K562 (cell line): ENCODE data around the gene PIGH. TPM values are rescaled to one million over a fixed set of nuclear protein-coding genes. Genes with fewer than 3 reads are reported as not detected.

ENCODE experiments used
- AFF4 ChIP-seq: sonication (generic); formaldehyde crosslinking; IDR thresholded peaks from 2 replicates; pipeline ENCODE4 v1.8.0; 2023; ENCODE audit warnings: mild to moderate bottlenecking, missing genetic modification reagents
- CBFB ChIP-seq: sonication (generic); formaldehyde crosslinking; IDR thresholded peaks from 2 replicates; pipeline ENCODE4 v1.4.0; 2020; ENCODE audit warnings: mild to moderate bottlenecking, missing genetic modification reagents
- ELF2 ChIP-seq: fragments of 250-450 bp; sonication (Bioruptor Pico); IDR thresholded peaks from 2 replicates; pipeline ENCODE4 v1.5.0; 2021; ENCODE audit warnings: mild to moderate bottlenecking
- FOXA3 ChIP-seq, 2 experiments: fragments of 450-650 bp in 1 of 2; sonication (generic) in 1 of 2; formaldehyde crosslinking; IDR thresholded peaks in 1 of 2; conservative IDR thresholded peaks in 1 of 2; 2 replicates each; pipeline versions ENCODE4 v1.4.0 to v1.8.0; 2020 to 2022; ENCODE audit warnings: mild to moderate bottlenecking in 2 of 2, missing genetic modification reagents in 1 of 2
- GABPB2 ChIP-seq: fragments of 250-450 bp; sonication (Bioruptor Pico); conservative IDR thresholded peaks from 2 replicates; pipeline ENCODE4 v1.5.1; 2021; ENCODE audit warnings: mild to moderate bottlenecking
- GTF2F1 ChIP-seq: IDR thresholded peaks from 2 replicates; pipeline ENCODE4 v1.6.1; 2011; ENCODE audit warnings: low read depth, low read length, improper control_type of control experiment
- HCFC1 ChIP-seq: IDR thresholded peaks from 2 replicates; pipeline ENCODE4 v1.6.1; 2012; ENCODE audit warnings: low read depth, low read length, improper control_type of control experiment
- HLTF ChIP-seq: fragments of 450-650 bp; IDR thresholded peaks from 2 replicates; pipeline ENCODE4 v1.6.1; 2016
- JUN ChIP-seq, 2 experiments: sonication (generic) in 1 of 2; formaldehyde crosslinking in 1 of 2; IDR thresholded peaks; 2 replicates each; pipeline versions ENCODE4 v1.6.1 to v1.8.0; 2012 to 2022; ENCODE audit warnings: borderline replicate concordance in 2 of 2, mild to moderate bottlenecking in 2 of 2, improper control_type of control experiment in 1 of 2, low read depth in 1 of 2, low read length in 1 of 2, missing genetic modification reagents in 1 of 2
- POU5F1 ChIP-seq: fragments of 150-350 bp; IDR thresholded peaks from 2 replicates; pipeline ENCODE4 v1.6.1; 2014; ENCODE audit warnings: borderline replicate concordance, low read length, low read depth, mild to moderate bottlenecking; ENCODE audit not compliant: partially characterized antibody
- RFX7 ChIP-seq: fragments of 250-450 bp; sonication (Bioruptor Pico); IDR thresholded peaks from 2 replicates; pipeline ENCODE4 v1.5.1; 2021; ENCODE audit warnings: mild to moderate bottlenecking
- SOX6 ChIP-seq: fragments of 450-650 bp; IDR thresholded peaks from 2 replicates; pipeline ENCODE4 v1.6.1; 2014; ENCODE audit warnings: mild to moderate bottlenecking
- SRSF9 ChIP-seq: fragments of 200-400 bp; formaldehyde crosslinking; IDR thresholded peaks from 2 replicates; pipeline ENCODE4 v1.6.1; 2017; ENCODE audit warnings: low read depth, low read length, borderline replicate concordance
- TCF7 ChIP-seq: sonication (generic); IDR thresholded peaks from 2 replicates; pipeline ENCODE4 v1.6.1; 2016; ENCODE audit warnings: antibody characterized with exemption, borderline replicate concordance
- ZC3H4 ChIP-seq: sonication (generic); formaldehyde crosslinking; IDR thresholded peaks from 2 replicates; pipeline ENCODE4 v1.9.0; 2021; ENCODE audit warnings: missing genetic modification reagents, borderline replicate concordance
- ZNF212 ChIP-seq: fragments of 450-650 bp; formaldehyde crosslinking; IDR thresholded peaks from 2 replicates; pipeline ENCODE4 v1.4.0; 2020; ENCODE audit warnings: mild to moderate bottlenecking
- ZNF217 ChIP-seq: sonication (generic); formaldehyde crosslinking; IDR thresholded peaks from 2 replicates; pipeline ENCODE4 v1.8.0; 2022; ENCODE audit warnings: mild to moderate bottlenecking, missing genetic modification reagents
- ZNF561 ChIP-seq: fragments of 450-650 bp; formaldehyde crosslinking; conservative IDR thresholded peaks from 2 replicates; pipeline ENCODE4 v1.4.0; 2020; ENCODE audit warnings: mild to moderate bottlenecking, moderate library complexity
- polyA plus RNA-seq, 8 experiments: library from polyadenylated mRNA; depleted of rRNA in 4 of 8; stranded (reverse) in 5 of 8; unstranded in 3 of 8; fragments of >200 nt; fragmentation: Nextera tagmentation in 2 of 8; fragmentation: Illumina TruSeq in 1 of 8; extraction: Ambion mirVana in 2 of 8; extraction: Trizol in 1 of 8; gene quantifications; 2 replicates each; pipeline versions ENCODE4 v1.2.1 to v1.2.3, GENCODE V29; 2011 to 2014; ENCODE audit warnings: inconsistent platforms in 1 of 8, missing spikeins in 1 of 8
- total RNA-seq, 7 experiments: library from RNA; depleted of rRNA in 6 of 7; stranded (reverse); fragments of >200 nt in 6 of 7; fragmentation: Illumina TruSeq in 2 of 7; extraction: Trizol in 2 of 7; gene quantifications; 2 replicates each; pipeline versions ENCODE4 v1.2.1 to v1.2.3, GENCODE V29; 2011 to 2021; ENCODE audit warnings: low replicate concordance in 1 of 7
- TF ChIP-seq, protein P1 (sequence below): fragments of 450-650 bp; IDR thresholded peaks from 2 replicates; pipeline ENCODE4 v1.6.1; 2014; ENCODE audit warnings: low read depth, mild to moderate bottlenecking, moderate library complexity, borderline replicate concordance
- TF ChIP-seq, protein P2 (sequence below): IDR thresholded peaks from 2 replicates; pipeline ENCODE4 v1.6.1; 2011; ENCODE audit warnings: borderline replicate concordance, low read depth, mild to moderate bottlenecking, moderate library complexity, low read length; ENCODE audit not compliant: insufficient read depth, poor library complexity, severe bottlenecking

The PIGH gene
- total and polyA plus RNA-seq, 9 of the 15 experiments (the other 6 are each of a cell fraction or from before 2014, with no cell fraction given): 21.1 to 53.4 (median 24.7) TPM

GRCh38 chr14:67599698-67600561, at the start of gene PIGH (continued):
- TF ChIP-seq AFF4 (CRISPR knock-in tag) (0 out of 2 replicates have a peak, but pooled peaks have one; percentile 48), HCFC1 (peak; percentile 9; the same call in 1 of the 2 replicates), JUN (IDR thresholded peaks at IDR 0.05; ENCODE audit: borderline replicate concordance, low read depth, low read length) (no peak), JUN (CRISPR knock-in tag; IDR thresholded peaks at IDR 0.05; ENCODE audit: borderline replicate concordance) (no peak), GABPB2 (CRISPR knock-in tag) (no peak), ZC3H4 (CRISPR knock-in tag) (no peak), ELF2 (CRISPR knock-in tag) (no peak), POU5F1 (no peak), ZNF212 (no peak), HLTF (no peak), ZNF561 (CRISPR knock-in tag) (no peak), SRSF9 (no peak), ZNF217 (CRISPR knock-in tag) (no peak), CBFB (CRISPR knock-in tag) (no peak), SOX6 (no peak), TCF7 (no peak), GTF2F1 (no peak), RFX7 (CRISPR knock-in tag) (no peak), FOXA3 (CRISPR knock-in tag; conservative IDR thresholded peaks at IDR 0.05 in 1 of 2, IDR thresholded peaks at IDR 0.05 in 1 of 2) (no peak)
- TF ChIP-seq, protein P1, sequence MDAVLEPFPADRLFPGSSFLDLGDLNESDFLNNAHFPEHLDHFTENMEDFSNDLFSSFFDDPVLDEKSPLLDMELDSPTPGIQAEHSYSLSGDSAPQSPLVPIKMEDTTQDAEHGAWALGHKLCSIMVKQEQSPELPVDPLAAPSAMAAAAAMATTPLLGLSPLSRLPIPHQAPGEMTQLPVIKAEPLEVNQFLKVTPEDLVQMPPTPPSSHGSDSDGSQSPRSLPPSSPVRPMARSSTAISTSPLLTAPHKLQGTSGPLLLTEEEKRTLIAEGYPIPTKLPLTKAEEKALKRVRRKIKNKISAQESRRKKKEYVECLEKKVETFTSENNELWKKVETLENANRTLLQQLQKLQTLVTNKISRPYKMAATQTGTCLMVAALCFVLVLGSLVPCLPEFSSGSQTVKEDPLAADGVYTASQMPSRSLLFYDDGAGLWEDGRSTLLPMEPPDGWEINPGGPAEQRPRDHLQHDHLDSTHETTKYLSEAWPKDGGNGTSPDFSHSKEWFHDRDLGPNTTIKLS: 0 out of 2 replicates have a peak, but pooled peaks have one; percentile 30
- TF ChIP-seq, protein P2, sequence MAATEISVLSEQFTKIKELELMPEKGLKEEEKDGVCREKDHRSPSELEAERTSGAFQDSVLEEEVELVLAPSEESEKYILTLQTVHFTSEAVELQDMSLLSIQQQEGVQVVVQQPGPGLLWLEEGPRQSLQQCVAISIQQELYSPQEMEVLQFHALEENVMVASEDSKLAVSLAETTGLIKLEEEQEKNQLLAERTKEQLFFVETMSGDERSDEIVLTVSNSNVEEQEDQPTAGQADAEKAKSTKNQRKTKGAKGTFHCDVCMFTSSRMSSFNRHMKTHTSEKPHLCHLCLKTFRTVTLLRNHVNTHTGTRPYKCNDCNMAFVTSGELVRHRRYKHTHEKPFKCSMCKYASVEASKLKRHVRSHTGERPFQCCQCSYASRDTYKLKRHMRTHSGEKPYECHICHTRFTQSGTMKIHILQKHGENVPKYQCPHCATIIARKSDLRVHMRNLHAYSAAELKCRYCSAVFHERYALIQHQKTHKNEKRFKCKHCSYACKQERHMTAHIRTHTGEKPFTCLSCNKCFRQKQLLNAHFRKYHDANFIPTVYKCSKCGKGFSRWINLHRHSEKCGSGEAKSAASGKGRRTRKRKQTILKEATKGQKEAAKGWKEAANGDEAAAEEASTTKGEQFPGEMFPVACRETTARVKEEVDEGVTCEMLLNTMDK: peak; percentile 57
